HT1080 (cell line): ENCODE data around the gene MROH2B. TPM values are rescaled to one million over a fixed set of nuclear protein-coding genes. Genes with fewer than 3 reads are reported as not detected.

ENCODE experiments used
- DNase-seq: peaks from one replicate; pipeline ENCODE4 v3.0.0-alpha.2; 2015; ENCODE audit warnings: low read depth
- polyA plus RNA-seq, 2 experiments: library from polyadenylated mRNA; depleted of rRNA; stranded (reverse); fragments of >200 nt; gene quantifications; 2 replicates each; pipeline ENCODE4 v1.2.3, GENCODE V29; 2015
- total RNA-seq: library from RNA; depleted of rRNA; stranded (reverse); fragments of >200 nt; shearing (Covaris generic); gene quantifications from 2 replicates; pipeline ENCODE4 v1.2.3, GENCODE V29; 2014; rRNA removed

MROH2B gene
- total RNA-seq, result 0.08 TPM in 1 of 2 replicates, not detected in the other
- polyA plus RNA-seq (2015; cell fraction: cytosol; rRNA removed), result not detected in 2 replicates
- polyA plus RNA-seq (2015; cell fraction: nucleus; rRNA removed), result not detected in 2 replicates

- DNase-seq, result no peak
These were observed at the start of gene MROH2B for GRCh38 chr5:41071242-41071641. TSS of gene MROH2B (minus strand) at chr5:41071342. CDS start at chr5:41070852, 490 bp downstream.

- DNase-seq, result no peak
These were observed 49.5 kb upstream of the MROH2B start for GRCh38 chr5:41120600-41120999.

DNA sequence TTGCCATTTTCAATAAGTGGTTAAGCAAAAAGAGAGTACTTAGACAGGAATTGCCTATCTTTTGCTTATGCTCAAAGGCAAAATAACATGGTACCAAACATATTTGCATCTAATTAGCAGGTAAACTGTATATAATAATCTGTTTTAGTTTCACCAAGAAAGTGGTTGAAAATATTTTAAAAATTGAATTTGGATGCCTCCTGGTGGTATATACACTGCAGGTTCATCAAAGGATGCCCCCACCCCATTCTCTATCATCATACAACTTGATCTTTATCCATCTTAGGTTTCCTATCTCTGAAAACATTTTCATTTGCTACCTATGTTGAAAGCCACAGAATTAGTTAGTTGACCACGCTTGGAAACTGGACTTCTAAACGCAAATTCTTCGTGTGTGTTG is 47.0 kb upstream of the MROH2B start:
- no peak for DNase-seq

- DNase-seq, result peak; percentile 1
These were observed 44.1 kb upstream of the MROH2B start for GRCh38 chr5:41115281-41115680.

GRCh38 chr5:41112486-41113455 is 41.6 kb upstream of the MROH2B start:
- no peak for DNase-seq

DNA sequence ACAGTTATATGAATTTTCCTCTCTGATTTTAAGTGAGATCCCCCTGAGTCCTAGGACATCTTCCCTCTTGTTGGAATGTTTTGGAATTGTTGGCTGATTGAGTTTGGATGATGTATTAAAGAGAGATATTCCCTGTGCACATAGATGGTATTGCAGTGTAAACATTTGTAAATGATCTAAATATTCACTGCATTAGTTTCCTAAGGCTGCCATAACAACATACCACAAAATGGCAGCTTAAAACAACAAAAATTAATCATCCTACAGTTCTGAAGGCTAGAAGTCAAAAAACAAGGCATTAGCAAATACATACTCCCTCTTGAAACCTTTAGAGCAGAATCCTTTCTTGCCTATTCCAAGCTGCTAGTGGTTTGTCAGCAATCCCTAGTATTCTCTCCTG is 38.0 kb upstream of the MROH2B start:
- no peak for DNase-seq

DNA sequence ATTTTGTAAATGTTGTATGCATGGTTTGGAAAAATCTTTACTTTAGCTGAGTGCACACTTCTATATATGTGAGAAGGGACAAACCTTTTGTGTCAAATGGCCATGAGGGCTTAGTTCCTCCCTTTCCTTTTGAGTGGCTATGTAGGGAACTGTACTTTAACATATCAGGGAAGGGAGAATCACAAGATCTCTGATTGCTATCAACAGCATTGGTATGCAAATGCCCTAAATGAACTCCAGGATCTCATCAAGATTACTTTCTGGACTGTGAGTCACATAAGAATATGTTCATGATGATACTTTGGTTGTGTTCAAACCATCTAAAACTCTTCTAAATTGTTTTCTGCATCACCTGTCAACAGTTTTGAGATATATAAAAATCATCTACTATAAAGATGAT is 31.2 kb upstream of the MROH2B start:
- DNase-seq, result no peak

DNA sequence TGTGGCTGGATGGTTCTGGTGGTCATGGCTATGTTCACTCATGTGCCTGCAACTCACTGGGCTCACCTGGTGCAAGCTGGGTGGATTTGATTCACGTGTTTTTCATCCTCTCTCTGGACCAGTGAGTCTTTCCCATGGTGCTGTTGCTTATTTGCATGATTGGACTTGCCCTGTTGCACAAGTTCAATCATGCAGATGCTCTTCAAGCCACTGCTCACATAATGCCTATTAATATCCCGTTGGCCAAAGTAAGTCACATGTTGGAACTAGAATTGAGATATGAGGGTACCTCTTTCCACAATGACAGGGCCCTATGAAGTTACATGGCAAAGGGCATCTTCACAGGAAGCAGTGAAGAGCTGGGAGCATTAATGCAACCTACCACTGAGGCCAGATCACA is 26.5 kb upstream of the MROH2B start:
- no peak for DNase-seq

DNA sequence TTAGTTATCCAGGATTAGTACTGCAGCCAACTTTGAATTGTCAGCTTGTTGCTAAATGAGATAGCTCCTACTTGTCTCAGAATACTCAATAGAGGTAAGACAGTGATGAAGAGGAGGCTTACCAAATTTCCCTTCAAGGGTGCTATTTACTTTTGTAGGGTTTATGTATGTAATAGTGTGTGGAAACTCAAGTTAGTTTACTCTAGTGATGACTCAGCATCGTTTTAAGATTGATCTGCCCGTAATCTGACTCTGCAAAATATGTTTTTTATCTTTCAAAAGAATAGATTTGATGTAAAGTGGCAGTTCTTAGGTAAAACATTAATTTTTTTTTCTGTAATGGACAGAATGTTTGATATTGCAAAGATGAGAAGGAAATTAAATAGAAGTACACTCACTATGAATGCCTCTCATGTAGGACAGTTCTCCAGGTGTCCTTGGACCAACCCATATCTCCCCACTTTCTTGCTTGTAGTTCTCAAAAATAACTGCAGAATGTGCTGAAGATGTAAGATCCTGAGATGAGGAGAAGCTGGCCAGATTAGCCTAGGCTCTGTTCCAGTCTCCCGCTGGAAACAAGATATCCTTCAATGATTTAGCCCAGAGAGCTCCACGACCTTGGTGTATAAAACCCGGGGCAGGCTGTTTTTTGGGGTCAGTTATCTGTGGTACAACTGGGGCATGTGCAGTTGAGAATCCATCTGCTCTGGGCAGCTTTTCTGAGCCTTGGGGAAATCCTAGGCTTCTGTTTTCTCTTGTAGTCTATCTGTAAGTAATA is 24.4 kb upstream of the MROH2B start:
- DNase-seq, result no peak

- DNase-seq, result peak; percentile 84
These were observed 23.7 kb upstream of the MROH2B start for GRCh38 chr5:41094871-41095270.

- no peak for DNase-seq
These were observed 22.7 kb upstream of the MROH2B start for GRCh38 chr5:41093803-41094202.

- DNase-seq, result peak; percentile 50
These were observed 16.3 kb upstream of the MROH2B start for GRCh38 chr5:41087461-41087860.

DNA sequence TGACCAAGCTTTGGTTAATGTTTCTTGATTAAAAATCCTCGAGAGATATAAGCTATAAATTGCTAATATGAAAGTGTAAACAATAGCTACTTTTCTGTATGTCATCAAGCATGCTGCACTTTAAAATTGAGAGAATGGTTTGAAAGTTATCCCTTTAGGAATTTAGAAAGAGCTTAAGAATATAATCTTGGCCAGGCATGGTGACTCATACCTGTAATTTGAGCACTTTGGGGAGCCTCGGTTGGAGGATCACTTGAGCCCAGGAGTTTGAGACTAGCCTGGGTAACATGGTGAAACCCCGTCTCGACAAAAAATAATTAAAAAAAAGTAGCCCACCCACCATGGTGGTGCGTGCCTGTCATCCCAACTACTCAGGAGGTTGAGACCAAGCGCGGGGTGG is 12.2 kb upstream of the MROH2B start:
- DNase-seq, result peak; percentile 7

DNA sequence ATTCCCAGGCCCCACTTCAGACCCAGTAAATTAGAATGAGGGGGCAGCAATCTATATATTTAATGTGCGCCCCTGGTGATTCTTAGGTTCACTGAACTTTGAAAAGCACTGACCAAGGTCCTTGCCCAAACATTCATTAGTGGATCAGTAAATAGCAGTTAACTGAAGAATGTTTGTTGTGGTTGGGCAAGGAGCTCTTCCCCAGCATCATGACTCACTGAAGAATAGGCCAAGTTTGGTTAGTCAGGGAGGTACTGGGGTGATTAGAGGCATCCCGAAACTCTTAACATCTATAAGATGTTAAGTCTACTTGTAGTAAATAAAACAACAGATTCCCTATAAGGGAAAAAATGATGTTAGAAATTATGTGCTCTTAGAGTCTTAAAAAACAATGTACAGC is 833 bp upstream of the MROH2B start:
- peak; percentile 36 for DNase-seq

DNA sequence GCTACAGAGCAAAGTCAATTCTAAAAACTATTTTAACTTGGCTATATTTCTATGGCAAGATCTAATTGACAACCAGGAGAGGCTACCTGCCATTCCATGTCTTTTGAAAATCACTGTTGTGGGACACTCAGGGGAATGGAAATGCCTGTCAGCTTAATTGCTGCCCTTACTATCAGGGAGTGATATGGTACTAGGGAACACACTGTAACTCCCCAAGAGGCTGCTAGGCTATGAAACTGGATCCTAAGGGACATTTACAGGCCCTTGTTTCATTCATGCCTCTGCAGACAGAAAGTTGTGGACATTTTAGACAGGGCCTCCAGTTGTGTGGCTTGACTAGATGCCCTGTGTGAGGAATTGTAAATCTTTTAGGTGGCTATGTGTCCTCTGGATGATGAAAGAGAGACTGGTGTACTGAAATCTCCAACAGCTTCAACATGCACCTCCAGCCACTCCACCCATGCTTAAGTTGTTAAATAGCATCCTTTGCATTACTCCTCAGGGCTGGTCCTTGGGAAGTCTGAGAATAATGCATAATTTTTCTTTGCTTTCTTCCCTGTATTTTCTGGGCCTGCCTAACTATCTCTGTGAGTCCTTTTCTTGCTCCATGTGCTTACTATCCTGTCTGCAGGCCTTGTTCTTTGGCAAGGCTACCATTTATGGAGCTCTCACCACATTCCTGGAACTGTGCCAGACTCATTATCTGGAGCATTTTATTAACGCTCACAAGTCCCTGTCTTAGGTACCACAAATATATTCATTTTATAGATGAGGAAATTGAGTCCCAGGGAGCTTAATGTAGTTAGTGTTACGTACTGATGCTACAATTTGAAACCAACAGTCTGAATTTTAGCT is 3.2 kb downstream of the MROH2B start:
- no peak for DNase-seq

DNA sequence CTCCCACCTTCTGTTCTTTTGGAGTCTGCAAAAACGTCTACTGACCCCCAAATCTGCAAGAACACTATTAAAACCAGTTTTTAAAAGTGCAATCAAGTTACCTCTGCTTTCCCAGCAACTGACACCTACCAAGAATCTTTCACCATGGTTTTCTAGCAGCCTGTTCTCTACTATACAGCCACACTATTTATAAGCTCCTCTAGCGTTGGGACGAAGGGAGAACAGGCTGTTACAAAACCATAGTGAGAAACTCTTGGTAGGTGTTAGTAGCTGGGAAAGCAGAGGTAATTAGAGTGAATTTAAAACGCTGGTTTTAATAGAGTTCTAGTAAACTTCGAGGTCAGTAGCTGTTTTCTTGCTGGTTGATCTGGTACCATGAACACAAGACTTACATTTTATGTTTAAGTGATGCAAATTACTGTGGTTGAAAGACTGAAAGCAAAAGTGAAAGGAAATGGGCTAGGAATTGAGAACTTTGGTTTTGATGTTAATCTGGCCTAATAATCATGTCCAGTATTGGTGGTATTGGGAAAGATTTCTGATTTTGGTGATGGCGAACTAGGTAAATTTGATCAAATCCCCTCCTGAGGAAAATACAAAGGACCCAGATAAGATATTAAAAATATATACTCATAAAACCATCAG is 5.3 kb downstream of the MROH2B start:
- DNase-seq, result peak; percentile 6

GRCh38 chr5:41057940-41058339 is 13.2 kb downstream of the MROH2B start:
- DNase-seq, result no peak

DNA sequence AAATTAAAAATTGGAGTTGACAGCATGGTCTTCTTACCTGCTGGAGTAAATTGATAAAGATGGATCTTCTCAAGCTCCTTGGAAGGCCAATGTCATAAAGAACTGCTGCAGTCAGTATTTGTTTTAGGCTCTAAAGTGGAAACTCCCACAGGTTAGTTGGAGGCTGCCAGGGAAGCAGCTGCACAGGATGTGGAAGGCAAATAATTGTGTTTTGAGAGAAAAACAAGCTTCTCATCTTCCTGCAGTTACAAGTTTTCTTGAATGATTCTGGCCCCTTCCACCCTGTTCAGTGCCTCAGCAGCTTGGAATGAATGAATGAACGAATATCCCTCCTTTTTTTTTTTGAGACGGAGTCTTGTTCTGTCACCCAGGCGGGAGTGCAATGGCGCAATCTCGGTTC is 13.9 kb downstream of the MROH2B start:
- DNase-seq, result no peak

- DNase-seq, result no peak
These were observed 22.2 kb downstream of the MROH2B start for GRCh38 chr5:41048986-41049385.

- DNase-seq, result no peak
These were observed 27.9 kb downstream of the MROH2B start for GRCh38 chr5:41043109-41043747.
